RPMI7951 (cell line): ENCODE measurements around the gene ISG15. TPM values are rescaled to one million over a fixed set of nuclear protein-coding genes. Genes with fewer than 3 reads are reported as not detected.
"Not testable (repeated sequence)": the region's sequence is repeated elsewhere in the genome, so short reads cannot be mapped to it uniquely, and the experiment has no call there.

Source experiments
- DNase-seq: peaks from one replicate; pipeline ENCODE4 v3.0.0-alpha.2; 2012; ENCODE audit warnings: low read depth
- total RNA-seq: library from RNA; depleted of rRNA; stranded (reverse); fragments of >200 nt; shearing (Covaris generic); gene quantifications from 2 replicates; pipeline ENCODE4 v1.2.3, GENCODE V29; 2014

ISG15 gene
- total RNA-seq, 1 experiment from 2014 or later, result 77.9 TPM

GRCh38 chr1:975365-975764 is 37.9 kb upstream of the ISG15 start:
- no peak for DNase-seq

DNA sequence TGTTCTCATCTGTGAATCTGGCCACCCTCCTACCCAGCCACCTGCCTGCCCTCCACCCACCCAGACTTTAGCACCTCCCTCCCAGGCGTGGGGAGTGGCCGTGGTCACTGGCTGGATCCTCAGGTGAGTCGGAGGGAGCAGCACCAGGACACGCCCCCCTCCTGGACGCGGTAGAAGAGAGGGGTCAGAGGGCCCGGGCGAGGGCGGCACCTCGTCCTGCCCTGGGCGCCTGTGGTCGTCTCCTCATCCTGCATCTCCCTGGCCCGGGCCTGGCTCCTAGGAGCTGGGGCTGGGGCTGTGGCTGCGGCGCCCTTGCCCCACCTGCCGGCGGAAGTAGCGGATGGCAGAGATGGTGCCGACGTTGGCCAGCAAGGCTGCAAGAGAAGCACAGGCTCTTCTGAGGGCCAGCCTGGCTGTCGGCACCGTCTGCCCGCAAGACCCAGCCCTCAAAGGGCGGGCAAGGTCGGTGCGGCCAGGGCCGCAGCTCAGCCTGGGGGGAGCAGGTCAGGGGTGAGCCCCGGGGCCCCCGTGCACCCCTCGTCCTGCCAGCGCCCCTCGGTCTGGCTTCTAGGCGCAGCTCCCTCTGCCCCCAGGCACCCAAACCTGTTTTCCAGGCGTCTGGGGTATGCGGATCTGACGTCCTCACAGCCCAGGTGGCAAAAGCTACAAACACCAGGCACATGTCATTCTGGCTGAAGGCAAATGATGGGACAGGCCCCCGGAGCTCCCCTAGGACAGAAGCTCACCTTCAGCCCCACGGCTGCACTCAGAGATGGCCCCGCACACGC is 37.2 kb upstream of the ISG15 start:
- peak; percentile 72 for DNase-seq

DNA sequence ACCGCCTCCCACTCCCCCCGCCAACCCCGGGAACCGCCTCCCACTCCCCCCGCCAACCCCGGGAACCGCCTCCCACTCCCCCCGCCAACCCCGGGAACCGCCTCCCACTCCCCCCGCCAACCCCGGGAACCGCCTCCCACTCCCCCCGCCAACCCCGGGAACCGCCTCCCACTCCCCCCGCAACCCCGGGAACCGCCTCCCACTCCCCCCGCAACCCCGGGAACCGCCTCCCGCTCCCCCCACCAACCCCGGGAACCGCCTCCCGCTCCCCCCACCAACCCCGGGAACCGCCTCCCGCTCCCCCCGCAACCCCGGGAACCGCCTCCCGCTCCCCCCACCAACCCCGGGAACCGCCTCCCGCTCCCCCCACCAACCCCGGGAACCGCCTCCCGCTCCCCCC is 36.5 kb upstream of the ISG15 start:
- DNase-seq, result not testable (repeated sequence)

GRCh38 chr1:978069-978834 is 35.0 kb upstream of the ISG15 start:
- no peak for DNase-seq

DNA sequence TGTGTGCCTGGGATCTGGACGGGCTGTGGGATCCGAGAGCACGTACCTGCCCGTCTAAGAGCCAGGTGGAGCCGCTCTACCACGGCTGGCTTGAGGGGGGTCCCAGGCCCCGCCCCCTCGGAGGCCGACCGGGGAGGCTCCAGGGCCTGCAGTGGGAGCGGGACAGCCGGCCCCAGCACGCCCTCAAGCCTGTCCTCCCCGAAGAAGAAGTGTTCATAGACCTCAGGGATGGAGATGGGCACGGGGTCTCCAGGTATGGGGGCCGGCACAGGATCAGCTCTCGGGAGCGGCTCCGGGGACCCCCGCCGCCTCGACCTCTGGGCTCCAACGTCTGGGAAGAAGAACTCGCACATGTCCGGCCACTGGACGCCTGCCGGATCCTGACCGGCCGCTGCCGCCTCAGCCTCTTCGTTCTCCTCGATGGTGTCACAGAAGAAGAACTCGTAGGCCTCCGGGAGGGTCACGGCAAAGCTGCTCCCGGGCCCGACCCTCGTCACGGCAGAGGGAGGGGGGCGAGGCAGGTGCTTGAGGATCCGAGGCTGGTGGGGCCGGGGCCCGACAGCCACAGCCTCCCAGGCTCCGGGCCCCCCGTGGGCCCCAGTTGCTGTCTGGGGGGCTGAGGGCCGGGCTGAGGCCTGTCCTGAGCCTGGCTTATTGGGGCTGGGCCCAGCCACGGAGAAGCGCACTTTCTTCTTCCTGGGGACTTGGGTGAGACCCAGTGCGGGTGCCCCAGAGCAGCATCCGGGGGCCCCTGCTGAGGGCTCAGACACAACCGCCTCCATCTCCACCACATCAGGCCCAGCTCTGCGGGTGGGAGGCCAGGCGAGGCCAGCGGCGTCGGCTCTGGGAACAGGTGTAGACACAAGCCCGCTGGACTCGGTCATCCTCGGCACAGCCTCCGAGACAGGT is 34.2 kb upstream of the ISG15 start:
- no peak for DNase-seq

GRCh38 chr1:979744-980072 is 33.6 kb upstream of the ISG15 start:
- DNase-seq, result no peak

GRCh38 chr1:980137-980571 is 33.1 kb upstream of the ISG15 start:
- no peak for DNase-seq

DNA sequence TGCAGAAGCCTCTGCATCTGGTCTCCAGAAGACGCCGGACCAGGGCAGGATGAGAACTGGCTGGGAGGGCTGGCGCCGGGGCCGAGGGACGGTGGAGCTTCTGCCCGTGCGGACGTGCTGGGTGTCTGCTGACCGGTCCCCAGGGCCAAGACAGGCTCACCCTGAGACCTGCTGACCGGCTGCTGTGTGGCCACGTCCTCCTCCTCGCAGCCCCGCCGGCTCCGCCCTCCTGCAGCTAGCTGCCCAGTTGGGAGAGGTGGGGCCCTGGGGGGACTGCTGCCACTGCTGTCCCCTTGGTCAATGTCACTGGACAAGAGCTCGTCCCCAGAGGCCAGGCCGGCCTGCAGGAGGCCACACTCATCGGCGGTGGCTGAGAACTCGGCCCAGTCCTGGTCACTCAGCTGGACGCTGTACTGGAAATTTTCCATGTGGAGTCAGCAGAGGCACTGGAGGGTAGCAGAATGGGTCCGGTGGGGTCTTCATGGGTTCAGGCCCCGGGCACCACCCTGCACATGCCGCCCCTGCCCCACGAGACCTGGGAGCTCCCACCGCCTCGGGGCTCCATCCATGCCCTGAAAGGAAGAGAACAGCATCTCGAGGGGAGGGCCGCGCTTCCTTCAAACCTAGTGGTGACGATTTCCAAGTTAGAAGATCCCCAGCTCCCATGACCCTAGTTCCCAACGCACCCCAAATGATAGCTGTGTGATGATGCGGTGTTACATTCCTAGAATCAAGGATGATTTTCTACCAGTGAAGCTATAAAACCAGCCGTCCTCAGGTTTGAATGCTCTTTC is 32.5 kb upstream of the ISG15 start:
- DNase-seq, result no peak

- no peak for DNase-seq
These were observed 31.8 kb upstream of the ISG15 start for GRCh38 chr1:981491-981954.

DNA sequence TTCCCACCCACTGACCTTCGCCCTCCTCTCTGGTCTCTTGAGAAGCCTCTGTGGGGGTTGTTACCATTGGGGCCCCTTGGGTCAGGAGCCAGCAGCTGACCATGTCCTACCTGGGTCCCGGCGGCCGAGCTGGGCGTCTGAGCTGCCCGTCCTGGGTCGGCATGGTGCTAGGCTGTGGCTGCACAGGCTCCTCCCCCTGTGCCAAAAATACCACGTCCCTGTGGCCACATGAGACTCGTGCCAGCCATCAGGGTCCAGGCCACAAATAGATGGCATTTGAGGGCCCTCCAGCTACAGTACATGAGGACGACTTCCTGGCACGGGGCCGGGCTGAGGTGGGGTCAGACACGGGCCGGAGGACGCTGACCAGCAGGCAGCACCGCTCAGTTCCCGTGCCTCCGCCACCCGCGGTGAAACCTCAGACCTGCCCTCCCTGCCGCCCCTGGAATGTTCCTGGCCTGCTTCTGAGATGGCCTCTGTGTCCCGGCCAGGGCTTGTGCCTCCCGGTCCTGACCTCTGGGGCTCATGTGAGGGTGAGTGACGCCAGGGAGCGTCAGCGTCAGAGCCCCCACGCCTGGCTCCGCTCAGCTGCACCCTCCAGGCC is 31.2 kb upstream of the ISG15 start, which contains the start of gene PERM1:
Gene PERM1, minus strand, starts transcription at position 139 of the 604 bp plus-strand sequence. CDS start 1,064 bp downstream, outside the sequence.
- no peak for DNase-seq

GRCh38 chr1:982765-983436 is 30.4 kb upstream of the ISG15 start:
- DNase-seq, result no peak

GRCh38 chr1:983798-984475 is 29.4 kb upstream of the ISG15 start:
- no peak for DNase-seq

DNA sequence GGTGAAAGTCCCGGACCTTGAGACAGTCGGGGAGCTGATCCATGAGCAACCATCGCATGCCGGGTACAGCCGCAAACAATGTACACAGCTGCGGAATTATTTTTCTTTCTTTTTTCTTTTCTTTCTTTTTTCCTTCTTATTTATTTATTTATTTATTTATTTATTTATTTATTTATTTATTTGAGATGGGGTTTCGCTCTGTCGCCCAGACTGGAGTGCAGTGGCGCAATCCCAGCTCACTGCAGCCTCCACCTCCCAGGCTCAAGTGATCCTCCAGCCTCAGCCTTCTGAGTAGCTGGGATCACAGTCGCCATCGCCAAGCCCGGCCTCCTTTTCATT is 28.9 kb upstream of the ISG15 start:
- DNase-seq, result no peak

- no peak for DNase-seq
These were observed 28.2 kb upstream of the ISG15 start for GRCh38 chr1:985126-985525.

DNA sequence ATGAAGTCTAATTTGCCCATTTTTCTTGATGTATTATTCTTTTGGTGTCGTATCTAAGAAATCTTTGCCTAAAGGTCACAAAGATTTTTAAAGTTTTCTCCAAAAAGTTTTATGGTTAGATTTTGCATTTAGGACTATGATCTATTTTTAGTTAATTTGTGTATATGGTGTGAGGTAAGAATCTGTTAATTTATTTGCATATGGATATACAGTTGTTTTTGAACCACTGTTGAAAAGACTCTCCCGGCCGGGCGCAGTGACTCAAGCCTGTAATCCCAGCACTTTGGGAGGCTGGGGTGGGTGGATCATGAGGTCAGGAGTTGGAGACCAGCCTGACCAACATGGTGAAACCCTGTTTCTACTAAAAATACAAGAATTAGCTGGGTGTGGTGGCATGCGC is 25.2 kb upstream of the ISG15 start:
- not testable (repeated sequence) for DNase-seq

- not testable (repeated sequence) for DNase-seq
These were observed 22.0 kb upstream of the ISG15 start for GRCh38 chr1:991275-991674.

DNA sequence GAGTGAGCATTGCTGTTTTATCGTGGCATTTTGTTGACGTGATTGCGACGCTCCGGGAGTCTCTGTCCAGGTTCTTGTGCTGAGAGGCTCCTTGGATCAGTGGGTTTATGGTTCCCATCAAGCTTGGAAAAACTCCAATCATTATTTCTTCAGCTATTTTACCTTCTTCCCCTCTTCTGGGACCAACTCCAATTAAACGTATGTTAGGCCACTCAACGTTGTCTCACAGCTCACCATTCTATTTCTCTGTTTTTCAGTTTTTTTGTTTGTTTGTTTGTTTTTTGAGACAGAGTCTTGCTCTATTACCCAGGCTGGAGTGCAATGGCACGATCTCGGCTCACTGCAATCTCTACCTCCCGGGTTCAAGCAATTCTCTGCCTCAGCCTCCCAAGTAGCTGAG is 21.4 kb upstream of the ISG15 start:
- DNase-seq, result no peak

- DNase-seq, result no peak
These were observed 20.9 kb upstream of the ISG15 start for GRCh38 chr1:992362-992761.

- no peak for DNase-seq
These were observed 19.8 kb upstream of the ISG15 start for GRCh38 chr1:993379-993995.
